WTC11 (cell line): Measurements from ENCODE around the gene PSMD3. TPM values are rescaled to one million over a fixed set of nuclear protein-coding genes. Genes with fewer than 3 reads are reported as not detected.

Experiments
- ATAC-seq: fragments of 200-7000 bp; cut with Tn5 transposase; 2 replicates; pipeline ENCODE4 v1.10.0; 2021; ENCODE audit warnings: mild to moderate bottlenecking, moderate library complexity
- Bru-seq: library from RNA; stranded (reverse); fragments of 400-500 nt; gene quantifications from one replicate; lab custom pipeline; 2021; lab: Mats Ljungman, UMichigan
- CTCF ChIA-PET: fragments of 300-600 bp; sonication (Branson Sonifier 250); formaldehyde crosslinking; loops from one replicate; lab custom pipeline; 2021; ENCODE audit warnings: antibody characterized with exemption; lab: Charles Lee
- POLR2A ChIA-PET: fragments of 350-600 bp; sonication (Branson Sonifier 250); formaldehyde crosslinking; loops from one replicate; lab custom pipeline; 2021; ENCODE audit warnings: antibody characterized with exemption; lab: Charles Lee
- DNase-seq: peaks from one replicate; pipeline ENCODE4 v3.0.0; 2021; ENCODE audit warnings: low spot score
- H3K27ac Mint-ChIP-seq: 2 replicates; pipeline ENCODE4 v1.8.0; 2021; ENCODE audit warnings: mixed read lengths
- H3K27me3 Mint-ChIP-seq: 2 replicates; pipeline ENCODE4 v1.8.0; 2021; ENCODE audit warnings: low read depth, mild to moderate bottlenecking, moderate library complexity, mixed read lengths
- H3K36me3 Mint-ChIP-seq: 2 replicates; pipeline ENCODE4 v1.8.0; 2021; ENCODE audit warnings: mixed read lengths
- H3K4me1 Mint-ChIP-seq: 2 replicates; pipeline ENCODE4 v1.8.0; 2022; ENCODE audit warnings: mixed read lengths
- H3K4me3 Mint-ChIP-seq: 2 replicates; pipeline ENCODE4 v1.8.0; 2021; ENCODE audit warnings: mild to moderate bottlenecking, moderate library complexity, mixed read lengths
- H3K9me3 Mint-ChIP-seq: 2 replicates; pipeline ENCODE4 v1.8.0; 2021; ENCODE audit warnings: mixed read lengths
- ELF4 ChIP-seq: sonication (generic); formaldehyde crosslinking; IDR thresholded peaks from 2 replicates; pipeline ENCODE4 v1.8.1; 2022; ENCODE audit warnings: low read depth, mild to moderate bottlenecking, moderate library complexity, missing genetic modification reagents
- ESRRA ChIP-seq: sonication (generic); formaldehyde crosslinking; IDR thresholded peaks from 2 replicates; pipeline ENCODE4 v1.8.1; 2022; ENCODE audit warnings: mild to moderate bottlenecking, missing genetic modification reagents, borderline replicate concordance
- FOXJ3 ChIP-seq: sonication (generic); formaldehyde crosslinking; IDR thresholded peaks from 2 replicates; pipeline ENCODE4 v1.9.0; 2021; ENCODE audit warnings: missing genetic modification reagents, mild to moderate bottlenecking, borderline replicate concordance
- GTF2I ChIP-seq: fragments of 250-450 bp; sonication (Bioruptor Pico); conservative IDR thresholded peaks from 2 replicates; pipeline ENCODE4 v1.4.0; 2021; ENCODE audit warnings: mild to moderate bottlenecking
- HMGA2 ChIP-seq: fragments of 250-450 bp; sonication (Bioruptor Pico); IDR thresholded peaks from 2 replicates; pipeline ENCODE4 v1.4.0; 2021; ENCODE audit warnings: mild to moderate bottlenecking, moderate library complexity
- RORB ChIP-seq: fragments of 250-450 bp; sonication (Bioruptor Pico); IDR thresholded peaks from 2 replicates; pipeline ENCODE4 v1.9.0; 2021; ENCODE audit warnings: mild to moderate bottlenecking
- TP53 ChIP-seq: sonication (generic); formaldehyde crosslinking; IDR thresholded peaks from 2 replicates; pipeline ENCODE4 v1.8.1; 2023; ENCODE audit warnings: mild to moderate bottlenecking, missing genetic modification reagents
- ZNF121 ChIP-seq: sonication (generic); formaldehyde crosslinking; IDR thresholded peaks from 2 replicates; pipeline ENCODE4 v1.8.0; 2023; ENCODE audit warnings: missing genetic modification reagents
- ZNF232 ChIP-seq: sonication (generic); formaldehyde crosslinking; IDR thresholded peaks from 2 replicates; pipeline ENCODE4 v1.8.0; 2022; ENCODE audit warnings: mild to moderate bottlenecking, missing genetic modification reagents
- ZNF263 ChIP-seq: sonication (generic); formaldehyde crosslinking; IDR thresholded peaks from 2 replicates; pipeline ENCODE4 v1.8.1; 2022; ENCODE audit warnings: low read depth, mild to moderate bottlenecking, moderate library complexity, missing genetic modification reagents
- ZNF396 ChIP-seq: fragments of 250-450 bp; sonication (Bioruptor Pico); IDR thresholded peaks from 2 replicates; pipeline ENCODE4 v1.8.0; 2021; ENCODE audit warnings: mild to moderate bottlenecking, moderate library complexity, borderline replicate concordance
- ZNF671 ChIP-seq: fragments of 250-450 bp; sonication (Bioruptor Pico); IDR thresholded peaks from 2 replicates; pipeline ENCODE4 v1.8.0; 2021; ENCODE audit warnings: mild to moderate bottlenecking
- long read RNA-seq, 3 experiments: library from RNA in 1 of 3; library from capped mRNA in 1 of 3; library from polyadenylated mRNA in 1 of 3; unstranded in 2 of 3; stranded (forward) in 1 of 3; transcript quantifications; one replicate each; pipeline ENCODE4 v2.0.0, GENCODE V29; 2021
- total RNA-seq: library from RNA; stranded (reverse); gene quantifications from 3 replicates; pipeline ENCODE4 v1.2.3, GENCODE V29; 2021
- TF ChIP-seq, protein P1 (sequence below): sonication (generic); formaldehyde crosslinking; IDR thresholded peaks from 2 replicates; pipeline ENCODE4 v1.8.1; 2023; ENCODE audit warnings: mild to moderate bottlenecking, moderate library complexity, missing genetic modification reagents
- TF ChIP-seq, protein P2 (sequence below): sonication (generic); formaldehyde crosslinking; IDR thresholded peaks from 2 replicates; pipeline ENCODE4 v1.8.0; 2023; ENCODE audit warnings: missing genetic modification reagents
- TF ChIP-seq, protein P3 (sequence below): fragments of 200-600 bp; IDR thresholded peaks from 2 replicates; pipeline ENCODE4 v1.8.0; 2022; ENCODE audit warnings: antibody characterized with exemption
- TF ChIP-seq, protein P4 (sequence below): sonication (generic); formaldehyde crosslinking; conservative IDR thresholded peaks from 2 replicates; pipeline ENCODE4 v1.8.1; 2022; ENCODE audit warnings: mild to moderate bottlenecking, missing genetic modification reagents
- TF ChIP-seq, protein P5 (sequence below): sonication (generic); formaldehyde crosslinking; conservative IDR thresholded peaks from 2 replicates; pipeline ENCODE4 v1.8.1; 2023; ENCODE audit warnings: mild to moderate bottlenecking, low read depth, missing genetic modification reagents, moderate library complexity
- TF ChIP-seq, protein P6 (sequence below): sonication (generic); formaldehyde crosslinking; IDR thresholded peaks from 2 replicates; pipeline ENCODE4 v1.8.1; 2022; ENCODE audit warnings: low read depth, mild to moderate bottlenecking, moderate library complexity, missing genetic modification reagents, borderline replicate concordance
- TF ChIP-seq, protein P7 (sequence below): sonication (generic); formaldehyde crosslinking; IDR thresholded peaks from 2 replicates; pipeline ENCODE4 v1.8.1; 2023; ENCODE audit warnings: mild to moderate bottlenecking, missing genetic modification reagents, moderate library complexity
- TF ChIP-seq, protein P8 (sequence below): sonication (generic); formaldehyde crosslinking; IDR thresholded peaks from 2 replicates; pipeline ENCODE4 v1.8.1; 2022; ENCODE audit warnings: low read depth, missing genetic modification reagents, borderline replicate concordance
- TF ChIP-seq, protein P9 (sequence below): sonication (generic); formaldehyde crosslinking; IDR thresholded peaks from 2 replicates; pipeline ENCODE4 v1.8.0; 2022; ENCODE audit warnings: mild to moderate bottlenecking, missing genetic modification reagents

The PSMD3 gene
- total RNA-seq (157 to 190 TPM (median 158 TPM) in 3 replicates), Bru-seq, nascent RNA (percentile 83 among the genes with signal in this experiment)
- long read RNA-seq, experiment 1, transcript PSMD3-201 (12 exons, 2,158 nt): major isoform, 591 of 667 reads
- long read RNA-seq, experiment 1, partial matches to known transcripts: 51 of 667 reads
- long read RNA-seq, experiment 1, other reads (novel, unspliced or antisense): 25 of 667 reads
- long read RNA-seq, experiment 2, transcript PSMD3-201 (12 exons, 2,158 nt): major isoform, 135 of 261 reads
- long read RNA-seq, experiment 2, partial matches to known transcripts: 83 of 261 reads
- long read RNA-seq, experiment 2, other reads (novel, unspliced or antisense): 43 of 261 reads
- long read RNA-seq, experiment 3, transcript PSMD3-201 (12 exons, 2,158 nt): major isoform, 74 of 82 reads
- long read RNA-seq, experiment 3, partial matches to known transcripts: 7 of 82 reads
- long read RNA-seq, experiment 3, other reads (novel, unspliced or antisense): 1 of 82 reads

DNA sequence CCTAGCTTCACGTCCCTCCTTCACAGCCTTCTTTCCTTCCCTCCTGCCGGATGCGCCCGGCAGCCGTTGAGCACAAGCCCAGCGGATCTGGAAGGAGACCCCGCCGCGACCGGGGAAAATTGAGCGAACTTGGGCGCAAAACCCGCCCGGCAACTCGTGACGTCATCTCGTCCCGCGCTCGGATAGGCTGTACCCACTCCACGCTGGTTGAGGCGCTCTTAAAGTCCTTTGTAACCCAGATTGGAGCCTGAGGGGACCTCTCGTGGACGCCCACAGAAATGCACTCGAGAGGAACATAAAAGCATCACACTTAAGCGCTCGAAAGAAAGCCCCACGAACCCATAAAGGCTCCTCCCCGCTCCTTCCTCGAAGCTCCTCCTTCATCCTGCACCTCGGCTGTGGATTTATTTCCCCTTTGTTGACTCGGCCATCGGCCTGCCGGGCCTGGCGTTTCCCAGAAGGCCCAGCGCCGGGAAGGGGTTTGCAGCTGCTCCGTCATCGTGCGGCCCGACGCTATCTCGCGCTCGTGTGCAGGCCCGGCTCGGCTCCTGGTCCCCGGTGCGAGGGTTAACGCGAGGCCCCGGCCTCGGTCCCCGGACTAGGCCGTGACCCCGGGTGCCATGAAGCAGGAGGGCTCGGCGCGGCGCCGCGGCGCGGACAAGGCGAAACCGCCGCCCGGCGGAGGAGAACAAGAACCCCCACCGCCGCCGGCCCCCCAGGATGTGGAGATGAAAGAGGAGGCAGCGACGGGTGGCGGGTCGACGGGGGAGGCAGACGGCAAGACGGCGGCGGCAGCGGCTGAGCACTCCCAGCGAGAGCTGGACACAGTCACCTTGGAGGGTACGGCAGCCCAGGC, at the start of gene PSMD3:
Gene PSMD3 (plus strand): TSS at position 457 of the 856 bp plus-strand sequence. CDS start 164 bp downstream, at position 621.
- Mint-ChIP-seq H3K27ac (peak within 1 kb of the TSS; percentile 97), H3K36me3 (peaks cover 21% of the 10 kb centered on the region), H3K9me3 (no peaks in the 10 kb centered on the region), H3K4me3 (peak within 1 kb of the TSS; percentile 89), H3K27me3 (no peaks in the 10 kb centered on the region), H3K4me1 (peaks cover 25% of the 10 kb centered on the region)
- CTCF ChIA-PET: interaction anchor here (0.7 to 3.3 kb wide), 31 partner anchors 10 to 375 kb away, joined by 3 to 50 read pairs (median 4); partner anchors contain the start of gene WIPF2
- DNase-seq: peak; percentile 98
- peak; percentile 94 for ATAC-seq
- POLR2A ChIA-PET: interaction anchor here (0.6 to 1.8 kb wide), 8 partner anchors 11 to 129 kb away, joined by 3 to 9 read pairs (median 5); partner anchors contain the start of genes LRRC3C, NR1D1, ORMDL3 and ZPBP2
- TF ChIP-seq TP53 (CRISPR knock-in tag): no peak
- TF ChIP-seq ELF4 (CRISPR knock-in tag): peak; percentile 92; the same call in 1 of the 2 replicates
- TF ChIP-seq ESRRA (CRISPR knock-in tag): peak; percentile 62; the same call in 1 of the 2 replicates
- TF ChIP-seq, protein P1, sequence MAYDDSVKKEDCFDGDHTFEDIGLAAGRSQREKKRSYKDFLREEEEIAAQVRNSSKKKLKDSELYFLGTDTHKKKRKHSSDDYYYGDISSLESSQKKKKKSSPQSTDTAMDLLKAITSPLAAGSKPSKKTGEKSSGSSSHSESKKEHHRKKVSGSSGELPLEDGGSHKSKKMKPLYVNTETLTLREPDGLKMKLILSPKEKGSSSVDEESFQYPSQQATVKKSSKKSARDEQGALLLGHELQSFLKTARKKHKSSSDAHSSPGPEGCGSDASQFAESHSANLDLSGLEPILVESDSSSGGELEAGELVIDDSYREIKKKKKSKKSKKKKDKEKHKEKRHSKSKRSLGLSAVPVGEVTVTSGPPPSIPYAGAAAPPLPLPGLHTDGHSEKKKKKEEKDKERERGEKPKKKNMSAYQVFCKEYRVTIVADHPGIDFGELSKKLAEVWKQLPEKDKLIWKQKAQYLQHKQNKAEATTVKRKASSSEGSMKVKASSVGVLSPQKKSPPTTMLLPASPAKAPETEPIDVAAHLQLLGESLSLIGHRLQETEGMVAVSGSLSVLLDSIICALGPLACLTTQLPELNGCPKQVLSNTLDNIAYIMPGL (CRISPR knock-in tag): peak; percentile 99
- TF ChIP-seq, protein P2, sequence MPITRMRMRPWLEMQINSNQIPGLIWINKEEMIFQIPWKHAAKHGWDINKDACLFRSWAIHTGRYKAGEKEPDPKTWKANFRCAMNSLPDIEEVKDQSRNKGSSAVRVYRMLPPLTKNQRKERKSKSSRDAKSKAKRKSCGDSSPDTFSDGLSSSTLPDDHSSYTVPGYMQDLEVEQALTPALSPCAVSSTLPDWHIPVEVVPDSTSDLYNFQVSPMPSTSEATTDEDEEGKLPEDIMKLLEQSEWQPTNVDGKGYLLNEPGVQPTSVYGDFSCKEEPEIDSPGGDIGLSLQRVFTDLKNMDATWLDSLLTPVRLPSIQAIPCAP (CRISPR knock-in tag): peak; percentile 56; the same call in 1 of the 2 replicates
- TF ChIP-seq, protein P3, sequence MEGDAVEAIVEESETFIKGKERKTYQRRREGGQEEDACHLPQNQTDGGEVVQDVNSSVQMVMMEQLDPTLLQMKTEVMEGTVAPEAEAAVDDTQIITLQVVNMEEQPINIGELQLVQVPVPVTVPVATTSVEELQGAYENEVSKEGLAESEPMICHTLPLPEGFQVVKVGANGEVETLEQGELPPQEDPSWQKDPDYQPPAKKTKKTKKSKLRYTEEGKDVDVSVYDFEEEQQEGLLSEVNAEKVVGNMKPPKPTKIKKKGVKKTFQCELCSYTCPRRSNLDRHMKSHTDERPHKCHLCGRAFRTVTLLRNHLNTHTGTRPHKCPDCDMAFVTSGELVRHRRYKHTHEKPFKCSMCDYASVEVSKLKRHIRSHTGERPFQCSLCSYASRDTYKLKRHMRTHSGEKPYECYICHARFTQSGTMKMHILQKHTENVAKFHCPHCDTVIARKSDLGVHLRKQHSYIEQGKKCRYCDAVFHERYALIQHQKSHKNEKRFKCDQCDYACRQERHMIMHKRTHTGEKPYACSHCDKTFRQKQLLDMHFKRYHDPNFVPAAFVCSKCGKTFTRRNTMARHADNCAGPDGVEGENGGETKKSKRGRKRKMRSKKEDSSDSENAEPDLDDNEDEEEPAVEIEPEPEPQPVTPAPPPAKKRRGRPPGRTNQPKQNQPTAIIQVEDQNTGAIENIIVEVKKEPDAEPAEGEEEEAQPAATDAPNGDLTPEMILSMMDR: peak; percentile 52
- TF ChIP-seq HMGA2: 0 out of 2 replicates have a peak, but pooled peaks have one; percentile 38
- TF ChIP-seq, protein P4, sequence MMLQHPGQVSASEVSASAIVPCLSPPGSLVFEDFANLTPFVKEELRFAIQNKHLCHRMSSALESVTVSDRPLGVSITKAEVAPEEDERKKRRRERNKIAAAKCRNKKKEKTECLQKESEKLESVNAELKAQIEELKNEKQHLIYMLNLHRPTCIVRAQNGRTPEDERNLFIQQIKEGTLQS (CRISPR knock-in tag): no peak
- peak; percentile 70; the same call in 1 of the 2 replicates for TF ChIP-seq ZNF121
- no peak for TF ChIP-seq GTF2I (CRISPR knock-in tag)
- TF ChIP-seq ZNF263 (CRISPR knock-in tag): peak; percentile 61; the same call in 1 of the 2 replicates
- TF ChIP-seq, protein P5, sequence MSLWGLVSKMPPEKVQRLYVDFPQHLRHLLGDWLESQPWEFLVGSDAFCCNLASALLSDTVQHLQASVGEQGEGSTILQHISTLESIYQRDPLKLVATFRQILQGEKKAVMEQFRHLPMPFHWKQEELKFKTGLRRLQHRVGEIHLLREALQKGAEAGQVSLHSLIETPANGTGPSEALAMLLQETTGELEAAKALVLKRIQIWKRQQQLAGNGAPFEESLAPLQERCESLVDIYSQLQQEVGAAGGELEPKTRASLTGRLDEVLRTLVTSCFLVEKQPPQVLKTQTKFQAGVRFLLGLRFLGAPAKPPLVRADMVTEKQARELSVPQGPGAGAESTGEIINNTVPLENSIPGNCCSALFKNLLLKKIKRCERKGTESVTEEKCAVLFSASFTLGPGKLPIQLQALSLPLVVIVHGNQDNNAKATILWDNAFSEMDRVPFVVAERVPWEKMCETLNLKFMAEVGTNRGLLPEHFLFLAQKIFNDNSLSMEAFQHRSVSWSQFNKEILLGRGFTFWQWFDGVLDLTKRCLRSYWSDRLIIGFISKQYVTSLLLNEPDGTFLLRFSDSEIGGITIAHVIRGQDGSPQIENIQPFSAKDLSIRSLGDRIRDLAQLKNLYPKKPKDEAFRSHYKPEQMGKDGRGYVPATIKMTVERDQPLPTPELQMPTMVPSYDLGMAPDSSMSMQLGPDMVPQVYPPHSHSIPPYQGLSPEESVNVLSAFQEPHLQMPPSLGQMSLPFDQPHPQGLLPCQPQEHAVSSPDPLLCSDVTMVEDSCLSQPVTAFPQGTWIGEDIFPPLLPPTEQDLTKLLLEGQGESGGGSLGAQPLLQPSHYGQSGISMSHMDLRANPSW (CRISPR knock-in tag): no peak
- TF ChIP-seq, protein P6, sequence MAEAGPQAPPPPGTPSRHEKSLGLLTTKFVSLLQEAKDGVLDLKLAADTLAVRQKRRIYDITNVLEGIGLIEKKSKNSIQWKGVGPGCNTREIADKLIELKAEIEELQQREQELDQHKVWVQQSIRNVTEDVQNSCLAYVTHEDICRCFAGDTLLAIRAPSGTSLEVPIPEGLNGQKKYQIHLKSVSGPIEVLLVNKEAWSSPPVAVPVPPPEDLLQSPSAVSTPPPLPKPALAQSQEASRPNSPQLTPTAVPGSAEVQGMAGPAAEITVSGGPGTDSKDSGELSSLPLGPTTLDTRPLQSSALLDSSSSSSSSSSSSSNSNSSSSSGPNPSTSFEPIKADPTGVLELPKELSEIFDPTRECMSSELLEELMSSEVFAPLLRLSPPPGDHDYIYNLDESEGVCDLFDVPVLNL: peak; percentile 86; the same call in 1 of the 2 replicates
- TF ChIP-seq FOXJ3: no peak
- TF ChIP-seq ZNF396: no peak
- TF ChIP-seq, protein P7, sequence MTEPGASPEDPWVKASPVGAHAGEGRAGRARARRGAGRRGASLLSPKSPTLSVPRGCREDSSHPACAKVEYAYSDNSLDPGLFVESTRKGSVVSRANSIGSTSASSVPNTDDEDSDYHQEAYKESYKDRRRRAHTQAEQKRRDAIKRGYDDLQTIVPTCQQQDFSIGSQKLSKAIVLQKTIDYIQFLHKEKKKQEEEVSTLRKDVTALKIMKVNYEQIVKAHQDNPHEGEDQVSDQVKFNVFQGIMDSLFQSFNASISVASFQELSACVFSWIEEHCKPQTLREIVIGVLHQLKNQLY (CRISPR knock-in tag): no peak
- no peak for TF ChIP-seq ZNF232 (CRISPR knock-in tag)
- TF ChIP-seq RORB (CRISPR knock-in tag): no peak
- TF ChIP-seq, protein P8, sequence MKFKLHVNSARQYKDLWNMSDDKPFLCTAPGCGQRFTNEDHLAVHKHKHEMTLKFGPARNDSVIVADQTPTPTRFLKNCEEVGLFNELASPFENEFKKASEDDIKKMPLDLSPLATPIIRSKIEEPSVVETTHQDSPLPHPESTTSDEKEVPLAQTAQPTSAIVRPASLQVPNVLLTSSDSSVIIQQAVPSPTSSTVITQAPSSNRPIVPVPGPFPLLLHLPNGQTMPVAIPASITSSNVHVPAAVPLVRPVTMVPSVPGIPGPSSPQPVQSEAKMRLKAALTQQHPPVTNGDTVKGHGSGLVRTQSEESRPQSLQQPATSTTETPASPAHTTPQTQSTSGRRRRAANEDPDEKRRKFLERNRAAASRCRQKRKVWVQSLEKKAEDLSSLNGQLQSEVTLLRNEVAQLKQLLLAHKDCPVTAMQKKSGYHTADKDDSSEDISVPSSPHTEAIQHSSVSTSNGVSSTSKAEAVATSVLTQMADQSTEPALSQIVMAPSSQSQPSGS (CRISPR knock-in tag): no peak
- TF ChIP-seq, protein P9, sequence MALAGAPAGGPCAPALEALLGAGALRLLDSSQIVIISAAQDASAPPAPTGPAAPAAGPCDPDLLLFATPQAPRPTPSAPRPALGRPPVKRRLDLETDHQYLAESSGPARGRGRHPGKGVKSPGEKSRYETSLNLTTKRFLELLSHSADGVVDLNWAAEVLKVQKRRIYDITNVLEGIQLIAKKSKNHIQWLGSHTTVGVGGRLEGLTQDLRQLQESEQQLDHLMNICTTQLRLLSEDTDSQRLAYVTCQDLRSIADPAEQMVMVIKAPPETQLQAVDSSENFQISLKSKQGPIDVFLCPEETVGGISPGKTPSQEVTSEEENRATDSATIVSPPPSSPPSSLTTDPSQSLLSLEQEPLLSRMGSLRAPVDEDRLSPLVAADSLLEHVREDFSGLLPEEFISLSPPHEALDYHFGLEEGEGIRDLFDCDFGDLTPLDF (CRISPR knock-in tag): no peak
- TF ChIP-seq ZNF671 (CRISPR knock-in tag): no peak
